Measurements from ENCODE around the gene AATK. TPM values are rescaled to one million over a fixed set of nuclear protein-coding genes. Genes with fewer than 3 reads are reported as not detected.
"Not testable (repeated sequence)": the region's sequence is repeated elsewhere in the genome, so short reads cannot be mapped to it uniquely, and the experiment has no call there.

Gene AATK
- total and polyA plus RNA-seq, 2 donors (not counting 3 experiments of a cell fraction or from before 2014, with no cell fraction given), result 0.69 to 1.00 TPM

GRCh38 chr17:81080019-81080418 is 86.0 kb downstream of the AATK start:
- dilution Hi-C loops (cut with MboI; ENCODE audit: extremely low pct_ligation_motif_present, low sequenced_read_pairs) (no loop called here), intact Hi-C loops (cut with micrococcal nuclease) (no loop called here)
- Histone ChIP-seq H3K9me1 (replicated peaks; ENCODE audit: control insufficient read depth, extremely low read depth, insufficient read depth, low read length) (no peaks in the 10 kb centered on the region), H3K4me3 (replicated peaks in 1 of 3; ENCODE audit: insufficient read depth in 1 of 3, low read depth in 1 of 3, low read length in 3 of 3) (no peak overlapping the region), H3K27me3 (ENCODE audit: control insufficient read depth in 2 of 2, insufficient read depth in 2 of 2, low read length in 2 of 2) (no peaks in the 10 kb centered on the region), H3K9me3 (replicated peaks; ENCODE audit: control insufficient read depth, insufficient read depth, low read length) (no peaks in the 10 kb centered on the region), H2AFZ (ENCODE audit: low read depth, low read length) (no peak overlapping the region), H3K27ac (ENCODE audit: insufficient read depth, low read depth, low read length) (no peak overlapping the region), H3K79me2 (ENCODE audit: control insufficient read depth, insufficient read depth, low read length) (no peaks in the 10 kb centered on the region), H3K4me1 (ENCODE audit: control insufficient read depth, extremely low read depth, insufficient read depth, low read length) (no peaks in the 10 kb centered on the region), H3K4me2 (ENCODE audit: insufficient read depth, low read length) (no peak overlapping the region), H3K9ac (replicated peaks; ENCODE audit: extremely low read depth, insufficient read depth, low read length) (no peak overlapping the region), H4K20me1 (replicated peaks; ENCODE audit: control insufficient read depth, extremely low read depth, insufficient read depth, low read length) (no peaks in the 10 kb centered on the region), H3K36me3 (ENCODE audit: control insufficient read depth in 2 of 2, extremely low read depth in 1 of 2, insufficient read depth in 2 of 2, low read length in 2 of 2) (no peaks in the 10 kb centered on the region)
- FAIRE-seq (no peak), DNase-seq (ENCODE audit: low read depth, low spot score) (no peak)
- TF ChIP-seq GATA2 (IDR thresholded peaks at IDR 0.05; ENCODE audit: insufficient read depth, insufficient read length, low read depth, low read length) (no peak), JUN (IDR thresholded peaks at IDR 0.05; ENCODE audit: borderline replicate concordance, insufficient read depth, insufficient read length, low read depth) (no peak), POLR2A (IDR thresholded peaks at IDR 0.05; ENCODE audit: low read depth, low read length) (no peak), EZH2 (IDR thresholded peaks at IDR 0.05; ENCODE audit: borderline replicate concordance, low read depth, low read length, severe bottlenecking) (no peak), FOS (IDR thresholded peaks at IDR 0.05; ENCODE audit: borderline replicate concordance, insufficient read depth, low read length) (no peak), MYC (IDR thresholded peaks at IDR 0.05; ENCODE audit: low read depth, low read length) (no peak), POLR2AphosphoS5 (IDR thresholded peaks at IDR 0.05; ENCODE audit: insufficient read depth, low read depth, low read length) (no peak)
- TF ChIP-seq, protein P1, sequence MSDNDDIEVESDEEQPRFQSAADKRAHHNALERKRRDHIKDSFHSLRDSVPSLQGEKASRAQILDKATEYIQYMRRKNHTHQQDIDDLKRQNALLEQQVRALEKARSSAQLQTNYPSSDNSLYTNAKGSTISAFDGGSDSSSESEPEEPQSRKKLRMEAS (IDR thresholded peaks at IDR 0.05; ENCODE audit: insufficient read depth, insufficient read length), result no peak
- TF ChIP-seq, protein P2, sequence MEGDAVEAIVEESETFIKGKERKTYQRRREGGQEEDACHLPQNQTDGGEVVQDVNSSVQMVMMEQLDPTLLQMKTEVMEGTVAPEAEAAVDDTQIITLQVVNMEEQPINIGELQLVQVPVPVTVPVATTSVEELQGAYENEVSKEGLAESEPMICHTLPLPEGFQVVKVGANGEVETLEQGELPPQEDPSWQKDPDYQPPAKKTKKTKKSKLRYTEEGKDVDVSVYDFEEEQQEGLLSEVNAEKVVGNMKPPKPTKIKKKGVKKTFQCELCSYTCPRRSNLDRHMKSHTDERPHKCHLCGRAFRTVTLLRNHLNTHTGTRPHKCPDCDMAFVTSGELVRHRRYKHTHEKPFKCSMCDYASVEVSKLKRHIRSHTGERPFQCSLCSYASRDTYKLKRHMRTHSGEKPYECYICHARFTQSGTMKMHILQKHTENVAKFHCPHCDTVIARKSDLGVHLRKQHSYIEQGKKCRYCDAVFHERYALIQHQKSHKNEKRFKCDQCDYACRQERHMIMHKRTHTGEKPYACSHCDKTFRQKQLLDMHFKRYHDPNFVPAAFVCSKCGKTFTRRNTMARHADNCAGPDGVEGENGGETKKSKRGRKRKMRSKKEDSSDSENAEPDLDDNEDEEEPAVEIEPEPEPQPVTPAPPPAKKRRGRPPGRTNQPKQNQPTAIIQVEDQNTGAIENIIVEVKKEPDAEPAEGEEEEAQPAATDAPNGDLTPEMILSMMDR (IDR thresholded peaks at IDR 0.05; ENCODE audit: extremely low read depth in 1 of 2, insufficient read depth in 1 of 2, low read depth in 1 of 2, low read length in 2 of 2), result no peak
- CTCF ChIA-PET, result interaction anchor here (1.0 to 1.6 kb wide), 3 partner anchors 9 to 33 kb away, joined by 3 to 5 read pairs (median 4); no protein-coding TSS in a partner anchor
- POLR2A ChIA-PET, result no interaction called here
- no TSS peak for BruUV-seq (replicated peaks)

- H3K36me3 ChIP-seq (ENCODE audit: control insufficient read depth in 2 of 2, extremely low read depth in 1 of 2, insufficient read depth in 2 of 2, low read length in 2 of 2); DNase-seq (ENCODE audit: low read depth, low spot score); dilution Hi-C loops (cut with MboI; ENCODE audit: extremely low pct_ligation_motif_present, low sequenced_read_pairs); H4K20me1 ChIP-seq (replicated peaks; ENCODE audit: control insufficient read depth, extremely low read depth, insufficient read depth, low read length); H3K27ac ChIP-seq (ENCODE audit: insufficient read depth, low read depth, low read length); intact Hi-C loops (cut with micrococcal nuclease); H3K27me3 ChIP-seq (ENCODE audit: control insufficient read depth in 2 of 2, insufficient read depth in 2 of 2, low read length in 2 of 2); H3K9me1 ChIP-seq (replicated peaks; ENCODE audit: control insufficient read depth, extremely low read depth, insufficient read depth, low read length); H3K9me3 ChIP-seq (replicated peaks; ENCODE audit: control insufficient read depth, insufficient read depth, low read length); H2AFZ ChIP-seq (ENCODE audit: low read depth, low read length); FAIRE-seq; BruUV-seq (replicated peaks); H3K4me1 ChIP-seq (ENCODE audit: control insufficient read depth, extremely low read depth, insufficient read depth, low read length); H3K4me3 ChIP-seq (replicated peaks in 1 of 3; ENCODE audit: insufficient read depth in 1 of 3, low read depth in 1 of 3, low read length in 3 of 3); H3K79me2 ChIP-seq (ENCODE audit: control insufficient read depth, insufficient read depth, low read length); H3K9ac ChIP-seq (replicated peaks; ENCODE audit: extremely low read depth, insufficient read depth, low read length); H3K4me2 ChIP-seq (ENCODE audit: insufficient read depth, low read length); POLR2A ChIA-PET: not testable (repeated sequence)
- CTCF ChIA-PET, result interaction anchor here (1.2 to 1.4 kb wide), 2 partner anchors 20 to 55 kb away, joined by 3 read pairs; no protein-coding TSS in a partner anchor
Observed at GRCh38 chr17:81078026-81078913, 87.8 kb downstream of the AATK start.

All from endothelial cell of umbilical vein (primary cell).